Smooth muscle cell (in vitro differentiated cells): ENCODE data around the gene BIK. TPM values are rescaled to one million over a fixed set of nuclear protein-coding genes. Genes with fewer than 3 reads are reported as not detected.
A peak's percentile ranks its signal among the peaks of the same experiment; 100 is the strongest.

Experiments
- DNase-seq: peaks from one replicate; lab custom pipeline; 2025; ENCODE audit not compliant: unreplicated experiment; lab: John Stamatoyannopoulos, UW
- H2AFZ ChIP-seq: fragments of 200-600 bp; sonication (generic); 2 replicates; pipeline ENCODE4 v1.6.0; 2016; ENCODE audit warnings: antibody characterized with exemption, low read depth, mild to moderate bottlenecking
- H3F3A ChIP-seq: fragments of 200-600 bp; sonication (generic); 2 replicates; pipeline ENCODE4 v1.6.0; 2017; ENCODE audit warnings: antibody characterized with exemption, low read depth
- H3K27ac ChIP-seq: fragments of 200-600 bp; sonication (generic); 2 replicates; pipeline ENCODE4 v1.5.1; 2016; ENCODE audit warnings: low read depth, mild to moderate bottlenecking
- H3K27me3 ChIP-seq: fragments of 200-600 bp; sonication (generic); 2 replicates; pipeline ENCODE4 v1.6.1; 2016; ENCODE audit warnings: low read depth, mild to moderate bottlenecking
- H3K36me3 ChIP-seq: fragments of 200-600 bp; sonication (generic); 2 replicates; pipeline ENCODE4 v1.5.1; 2016; ENCODE audit warnings: low read depth
- H3K4me1 ChIP-seq: fragments of 200-600 bp; sonication (generic); 2 replicates; pipeline ENCODE4 v1.5.1; 2016; ENCODE audit warnings: low read depth
- H3K4me2 ChIP-seq: fragments of 200-600 bp; sonication (generic); 2 replicates; pipeline ENCODE4 v1.6.0; 2016; ENCODE audit warnings: mild to moderate bottlenecking
- H3K4me3 ChIP-seq: fragments of 200-600 bp; sonication (generic); 2 replicates; pipeline ENCODE4 v1.5.1; 2016; ENCODE audit warnings: mild to moderate bottlenecking
- H3K79me2 ChIP-seq: fragments of 200-600 bp; sonication (generic); 2 replicates; pipeline ENCODE4 v1.6.0; 2016; ENCODE audit warnings: low read depth, mild to moderate bottlenecking
- H3K9ac ChIP-seq: fragments of 200-600 bp; sonication (generic); 2 replicates; pipeline ENCODE4 v1.6.0; 2016; ENCODE audit warnings: low read depth
- H3K9me3 ChIP-seq: fragments of 200-600 bp; sonication (generic); replicated peaks from 2 replicates; pipeline ENCODE4 v1.5.1; 2016; ENCODE audit warnings: low read depth
- H4K20me1 ChIP-seq: fragments of 200-600 bp; sonication (generic); 2 replicates; pipeline ENCODE4 v1.6.0; 2016; ENCODE audit warnings: low read depth
- CTCF ChIP-seq: fragments of 200-600 bp; sonication (generic); IDR thresholded peaks from 2 replicates; pipeline ENCODE4 v1.5.1; 2017; ENCODE audit warnings: borderline replicate concordance, mild to moderate bottlenecking, antibody characterized with exemption; ENCODE audit not compliant: insufficient read depth, poor library complexity, severe bottlenecking
- WGBS: methylation state at CpG from one replicate; pipeline ENCODE4 v1.1.7; 2016; ENCODE audit warnings: low lambda C conversion rate; 5-methylcytosine and 5-hydroxymethylcytosine counted together
- polyA plus RNA-seq: library from polyadenylated mRNA; unstranded; fragments of >200 nt; fragmentation: Nextera tagmentation; extraction: Ambion mirVana; gene quantifications from 2 replicates; pipeline ENCODE4 v1.2.1, GENCODE V29; 2016
- total RNA-seq: library from RNA; depleted of rRNA; stranded (reverse); fragments of >200 nt; gene quantifications from 2 replicates; pipeline ENCODE4 v1.2.3, GENCODE V29; 2014

BIK gene
- total and polyA plus RNA-seq, 2 experiments from 2014 or later = 1.9 to 3.9 TPM

GRCh38 chr22:43106302-43106701, 4.2 kb upstream of the BIK start:
- H3K4me1 ChIP-seq = peaks cover 10% of the 10 kb centered on the region
- no peak overlapping the region for H3K4me2 ChIP-seq
- no peaks in the 10 kb centered on the region for H3K9me3 ChIP-seq
- H3K9ac ChIP-seq = no peak overlapping the region
- H3F3A ChIP-seq = peaks cover 3% of the 10 kb centered on the region
- H3K36me3 ChIP-seq = no peaks in the 10 kb centered on the region
- DNase-seq = no peak
- no peak overlapping the region for H3K27ac ChIP-seq
- WGBS = 95% methylated on average over 8 of the region's 8 CpGs
- no peaks in the 10 kb centered on the region for H4K20me1 ChIP-seq
- no peaks in the 10 kb centered on the region for H3K79me2 ChIP-seq
- H3K4me3 ChIP-seq = no peak overlapping the region
- no peak overlapping the region for H2AFZ ChIP-seq
- H3K27me3 ChIP-seq = peaks cover 25% of the 10 kb centered on the region
- TF ChIP-seq CTCF = no peak

- no peak overlapping the region for H3K4me2 ChIP-seq
- no peaks in the 10 kb centered on the region for H3K9me3 ChIP-seq
- H2AFZ ChIP-seq = no peak overlapping the region
- no peak for DNase-seq
- H4K20me1 ChIP-seq = no peaks in the 10 kb centered on the region
- no peak overlapping the region for H3K4me3 ChIP-seq
- H3K9ac ChIP-seq = no peak overlapping the region
- H3F3A ChIP-seq = peaks cover 3% of the 10 kb centered on the region
- no peaks in the 10 kb centered on the region for H3K36me3 ChIP-seq
- peaks cover 43% of the 10 kb centered on the region for H3K27me3 ChIP-seq
- no peaks in the 10 kb centered on the region for H3K79me2 ChIP-seq
- H3K27ac ChIP-seq = no peak overlapping the region
- 43% methylated on average over 5 of the region's 5 CpGs for WGBS
- peaks cover 14% of the 10 kb centered on the region for H3K4me1 ChIP-seq
- TF ChIP-seq CTCF = no peak
These were observed 1.0 kb upstream of the BIK start for GRCh38 chr22:43109511-43109910.

- H2AFZ ChIP-seq = peak overlapping the region; percentile 72
- H3K36me3 ChIP-seq = no peaks in the 10 kb centered on the region
- no peak for DNase-seq
- H3K27me3 ChIP-seq = peaks cover 47% of the 10 kb centered on the region
- 4% methylated on average over 22 of the region's 32 CpGs for WGBS
- H3K27ac ChIP-seq = no peak overlapping the region
- TF ChIP-seq CTCF = no peak
- H3K9me3 ChIP-seq = no peaks in the 10 kb centered on the region
- H3K4me3 ChIP-seq = peak overlapping the region; percentile 59
- peaks cover 14% of the 10 kb centered on the region for H3K4me1 ChIP-seq
- H3K9ac ChIP-seq = no peak overlapping the region
- H3F3A ChIP-seq = no peaks in the 10 kb centered on the region
- H4K20me1 ChIP-seq = no peaks in the 10 kb centered on the region
- H3K79me2 ChIP-seq = no peaks in the 10 kb centered on the region
- H3K4me2 ChIP-seq = peak overlapping the region; percentile 95
These were observed 568 bp upstream of the BIK start for GRCh38 chr22:43109921-43110443.

GRCh38 chr22:43110927-43111623, 525 bp downstream of the BIK start:
- Histone ChIP-seq H3K4me3 (peak overlapping the region; percentile 59), H3K9me3 (no peaks in the 10 kb centered on the region), H3K27me3 (peaks cover 49% of the 10 kb centered on the region), H3F3A (no peaks in the 10 kb centered on the region), H3K79me2 (no peaks in the 10 kb centered on the region), H3K4me2 (peak overlapping the region; percentile 95), H2AFZ (peak overlapping the region; percentile 62), H3K9ac (no peak overlapping the region), H4K20me1 (no peaks in the 10 kb centered on the region), H3K4me1 (peaks cover 14% of the 10 kb centered on the region), H3K36me3 (no peaks in the 10 kb centered on the region), H3K27ac (no peak overlapping the region)
- no peak for DNase-seq
- TF ChIP-seq CTCF = no peak
- 6% methylated on average over 79 of the region's 86 CpGs for WGBS
